Measurements from ENCODE around the gene GPR153. TPM values are rescaled to one million over a fixed set of nuclear protein-coding genes. Genes with fewer than 3 reads are reported as not detected.

Gene GPR153
- total and polyA plus RNA-seq, 5 donors from 2014 or later, result 0.15 TPM; not detected in 4

DNA sequence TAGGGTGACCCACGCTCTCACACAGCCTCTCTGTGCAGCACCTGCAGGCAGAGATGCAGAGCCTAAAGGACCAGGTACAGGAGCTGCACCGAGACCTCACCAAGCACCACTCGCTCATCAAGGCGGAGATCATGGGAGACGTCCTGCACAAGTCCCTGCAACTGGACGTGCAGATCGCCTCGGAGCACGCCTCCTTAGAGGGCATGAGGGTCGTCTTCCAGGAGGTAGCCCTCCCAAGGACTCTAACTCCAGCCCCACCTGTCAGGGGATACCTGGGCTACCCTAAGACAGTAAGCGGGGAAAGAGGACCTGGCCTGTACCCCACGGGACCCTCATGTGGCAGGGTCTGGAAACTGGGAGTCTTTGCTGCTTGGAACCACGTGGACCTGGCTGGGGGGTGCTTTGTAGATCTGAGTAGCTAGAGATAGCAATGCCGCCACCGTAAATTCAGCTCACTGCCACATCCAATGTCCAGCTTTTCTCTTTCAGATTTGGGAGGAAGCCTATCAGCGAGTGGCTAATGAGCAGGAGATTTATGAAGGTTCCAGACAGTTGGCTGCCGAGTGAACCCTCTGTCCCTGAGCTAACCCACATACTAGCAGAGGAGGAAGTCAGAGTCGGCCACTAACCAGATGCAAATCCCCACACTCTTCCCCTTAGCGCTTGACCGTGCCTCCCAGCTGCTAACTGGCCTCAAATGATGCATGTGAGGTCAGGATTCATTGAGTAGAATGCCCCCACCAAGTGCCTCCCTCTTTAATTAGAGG is 48.5 kb downstream of the GPR153 start:
- H3K36me3 Mint-ChIP-seq, result no peaks in the 10 kb centered on the region
- Histone ChIP-seq H3K27ac (ENCODE audit: insufficient read depth, low read length, poor library complexity, severe bottlenecking) (no peak overlapping the region), H3K9me3 (ENCODE audit: control insufficient read depth in 2 of 2, low read length in 2 of 2) (no peaks in the 10 kb centered on the region), H3K4me1 (ENCODE audit: control insufficient read depth, insufficient read depth, low read length, poor library complexity, severe bottlenecking) (peaks cover 15% of the 10 kb centered on the region), H3K4me3 (ENCODE audit: low read depth, low read length) (no peak overlapping the region), H3K36me3 (ENCODE audit: control insufficient read depth, insufficient read depth, low read length) (no peaks in the 10 kb centered on the region), H3K27me3 (ENCODE audit: control insufficient read depth, insufficient read depth, low read length) (peaks cover 2% of the 10 kb centered on the region)
- DNase-seq, result no peak
- peaks cover 17% of the 10 kb centered on the region for H3K27me3 Mint-ChIP-seq
- peaks cover 0 to 10% (median 2%) of the 10 kb centered on the region in 4 donors for H3K4me1 Mint-ChIP-seq
- H3K9me3 Mint-ChIP-seq, result no peaks in the 10 kb centered on the region
- H3K27ac Mint-ChIP-seq, result no peak overlapping the region
- ATAC-seq (ENCODE audit: low read depth in 2 of 2), result no peak
- H3K4me3 Mint-ChIP-seq, result peak overlapping the region in 1 of 4 donors; percentile 43

GRCh38 chr1:6211731-6212130 is 49.2 kb downstream of the GPR153 start:
- peaks cover 20% of the 10 kb centered on the region for H3K4me1 ChIP-seq (ENCODE audit: control insufficient read depth, insufficient read depth, low read length, poor library complexity, severe bottlenecking)
- peaks cover 0 to 12% (median 2%) of the 10 kb centered on the region in 4 donors for H3K4me1 Mint-ChIP-seq
- no peak overlapping the region for H3K27ac ChIP-seq (ENCODE audit: insufficient read depth, low read length, poor library complexity, severe bottlenecking)
- H3K27me3 Mint-ChIP-seq, result peaks cover 24% of the 10 kb centered on the region
- H3K4me3 ChIP-seq (ENCODE audit: low read depth, low read length), result no peak overlapping the region
- no peak for DNase-seq
- peaks cover 2% of the 10 kb centered on the region for H3K27me3 ChIP-seq (ENCODE audit: control insufficient read depth, insufficient read depth, low read length)
- H3K27ac Mint-ChIP-seq, result no peak overlapping the region
- no peaks in the 10 kb centered on the region for H3K9me3 ChIP-seq (ENCODE audit: control insufficient read depth in 2 of 2, low read length in 2 of 2)
- H3K36me3 Mint-ChIP-seq, result no peaks in the 10 kb centered on the region
- H3K36me3 ChIP-seq (ENCODE audit: control insufficient read depth, insufficient read depth, low read length), result no peaks in the 10 kb centered on the region
- ATAC-seq (ENCODE audit: low read depth in 2 of 2), result no peak
- H3K4me3 Mint-ChIP-seq, result peak overlapping the region in 1 of 4 donors; percentile 43
- no peaks in the 10 kb centered on the region for H3K9me3 Mint-ChIP-seq

DNA sequence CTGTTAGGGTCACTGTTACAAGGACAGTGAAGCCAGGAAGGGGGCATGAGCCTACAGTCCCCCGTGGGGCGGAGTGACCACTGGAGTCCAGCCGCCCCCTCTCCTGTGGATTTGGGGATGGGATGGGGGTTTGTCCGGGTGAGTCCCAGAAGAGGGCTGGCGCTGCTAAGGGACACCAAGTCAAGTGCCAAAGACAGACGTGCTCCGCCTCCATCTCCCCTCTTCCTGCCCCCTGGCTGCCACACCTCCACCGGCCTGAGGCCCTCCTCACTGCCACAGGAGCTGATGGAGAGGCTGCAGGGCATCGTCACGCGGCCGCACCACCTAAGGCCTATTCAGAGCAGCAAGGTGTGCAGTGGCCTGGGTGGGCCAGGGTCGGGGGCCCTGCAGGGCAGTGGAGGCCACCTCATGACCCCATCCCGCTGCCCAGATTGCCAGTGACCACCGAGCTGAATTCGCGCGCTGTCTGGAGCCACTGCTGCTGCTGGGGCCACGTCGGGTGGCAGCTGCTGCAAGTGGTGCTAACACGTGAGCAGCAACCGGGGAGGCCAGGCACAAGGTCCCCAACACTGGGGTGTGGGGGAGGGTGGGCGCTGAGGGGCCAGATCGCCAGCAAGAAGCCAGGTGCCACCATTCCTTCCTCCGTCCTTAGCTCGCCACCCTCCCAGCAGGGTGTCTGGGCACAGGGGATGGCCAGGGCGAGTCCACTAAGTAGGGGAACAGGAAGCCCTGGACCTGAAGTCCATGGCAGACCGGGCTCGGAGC is 50.1 kb downstream of the GPR153 start:
- no peaks in the 10 kb centered on the region for H3K36me3 ChIP-seq (ENCODE audit: control insufficient read depth, insufficient read depth, low read length)
- no peak for DNase-seq
- H3K4me3 ChIP-seq (ENCODE audit: low read depth, low read length), result no peak overlapping the region
- Mint-ChIP-seq H3K4me3 (no peak overlapping the region), H3K36me3 (no peaks in the 10 kb centered on the region), H3K27me3 (peaks cover 26% of the 10 kb centered on the region), H3K4me1 (peaks cover 0 to 15% (median 2%) of the 10 kb centered on the region in 4 donors), H3K9me3 (no peaks in the 10 kb centered on the region), H3K27ac (no peak overlapping the region)
- ATAC-seq (ENCODE audit: low read depth in 2 of 2), result no peak
- no peaks in the 10 kb centered on the region for H3K9me3 ChIP-seq (ENCODE audit: control insufficient read depth in 2 of 2, low read length in 2 of 2)
- peaks cover 2% of the 10 kb centered on the region for H3K27me3 ChIP-seq (ENCODE audit: control insufficient read depth, insufficient read depth, low read length)
- no peak overlapping the region for H3K27ac ChIP-seq (ENCODE audit: insufficient read depth, low read length, poor library complexity, severe bottlenecking)
- H3K4me1 ChIP-seq (ENCODE audit: control insufficient read depth, insufficient read depth, low read length, poor library complexity, severe bottlenecking), result peaks cover 30% of the 10 kb centered on the region

DNA sequence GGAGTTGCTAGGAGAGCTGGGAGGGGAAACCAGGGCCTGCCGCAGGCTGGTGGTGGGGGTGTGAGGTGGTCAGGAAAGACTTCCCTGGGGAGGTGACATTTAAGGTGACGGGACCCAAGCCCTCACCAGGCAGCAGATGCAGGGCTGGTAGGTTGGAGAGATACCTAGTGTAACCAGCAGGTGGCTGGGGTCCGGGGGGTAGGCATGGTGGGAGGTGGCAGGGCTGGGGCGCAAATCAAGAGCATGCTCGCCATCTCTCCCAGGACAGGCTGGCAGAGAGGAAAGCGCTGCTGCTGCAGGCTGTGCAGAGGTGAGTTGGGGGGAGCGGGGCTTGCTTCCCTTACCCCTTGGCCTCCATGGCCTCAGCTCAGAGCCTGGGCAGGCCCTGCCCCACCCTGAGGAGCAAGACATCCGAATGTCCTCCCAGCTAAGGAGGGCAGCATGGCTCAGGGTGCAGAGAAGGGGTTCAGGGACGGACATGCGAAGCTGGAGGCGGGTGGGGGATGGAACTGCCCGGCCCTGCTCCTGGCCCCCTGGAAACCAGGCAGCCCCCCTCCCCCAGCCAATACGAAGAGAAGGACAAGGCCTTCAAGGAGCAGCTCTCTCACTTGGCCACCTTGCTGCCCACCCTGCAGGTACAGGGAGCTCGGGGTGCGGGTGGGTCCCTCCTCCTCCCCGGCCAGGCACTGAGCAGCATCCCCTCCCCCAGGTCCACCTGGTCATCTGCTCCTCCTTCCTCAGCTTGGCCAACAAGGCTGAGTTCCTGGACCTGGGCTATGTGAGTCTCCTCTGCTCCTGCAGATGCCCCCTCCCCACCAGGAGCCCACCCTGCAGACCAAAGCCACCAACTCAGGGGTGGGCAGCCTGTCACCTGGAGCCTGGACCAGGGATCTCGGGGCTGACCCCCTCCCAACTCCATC is 51.0 kb downstream of the GPR153 start:
- H3K27ac Mint-ChIP-seq, result no peak overlapping the region
- DNase-seq, result peak in 2 of 3 donors; percentile 18 to 24

DNA sequence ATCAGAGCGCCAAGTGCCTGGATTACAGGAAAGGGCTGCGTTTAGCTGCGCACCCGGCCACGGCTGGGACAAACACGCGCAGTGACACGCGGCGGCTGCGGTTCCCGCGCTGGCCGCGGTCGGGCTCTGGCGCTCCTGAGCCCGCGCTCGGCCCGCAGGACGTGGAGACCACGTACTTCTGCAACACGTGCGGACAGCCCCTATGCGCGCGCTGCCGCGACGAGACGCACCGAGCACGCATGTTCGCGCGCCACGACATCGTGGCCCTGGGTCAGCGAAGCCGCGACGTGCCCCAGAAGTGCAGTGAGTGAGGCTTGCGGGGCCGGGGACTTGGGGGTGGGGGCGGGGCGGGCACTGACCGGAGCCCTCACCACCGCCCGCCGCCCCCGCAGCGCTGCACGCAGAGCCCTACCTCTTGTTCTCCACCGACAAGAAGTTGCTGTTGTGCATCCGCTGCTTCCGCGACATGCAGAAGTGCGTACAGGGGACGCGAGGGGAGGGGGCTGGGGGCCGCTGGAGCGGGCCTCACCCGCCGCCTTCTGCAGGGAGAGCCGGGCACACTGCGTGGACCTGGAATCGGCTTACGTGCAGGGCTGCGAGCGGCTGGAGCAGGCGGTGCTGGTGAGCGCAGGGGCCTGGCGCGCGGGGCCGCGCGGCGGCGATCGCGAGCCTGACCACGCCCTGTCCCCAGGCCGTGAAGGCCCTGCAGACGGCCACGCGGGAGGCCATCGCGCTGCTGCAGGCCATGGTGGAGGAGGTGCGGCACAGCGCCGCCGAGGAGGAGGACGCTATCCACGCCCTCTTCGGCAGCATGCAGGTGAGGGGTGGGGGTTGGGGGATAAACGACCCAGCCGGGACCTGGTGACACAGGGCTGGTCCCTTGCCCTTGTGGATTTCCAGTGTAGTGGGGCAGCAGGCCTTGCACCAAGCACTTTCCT is 51.9 kb downstream of the GPR153 start:
- Mint-ChIP-seq H3K4me3 (peak overlapping the region in 3 of 4 donors; percentile 39 to 58 (median 46)), H3K9me3 (no peaks in the 10 kb centered on the region), H3K27me3 (peaks cover 31% of the 10 kb centered on the region), H3K4me1 (peaks cover 0 to 20% (median 5%) of the 10 kb centered on the region in 4 donors), H3K27ac (no peak overlapping the region), H3K36me3 (no peaks in the 10 kb centered on the region)
- Histone ChIP-seq H3K4me1 (ENCODE audit: control insufficient read depth, insufficient read depth, low read length, poor library complexity, severe bottlenecking) (peaks cover 41% of the 10 kb centered on the region), H3K27me3 (ENCODE audit: control insufficient read depth, insufficient read depth, low read length) (peaks cover 2% of the 10 kb centered on the region), H3K36me3 (ENCODE audit: control insufficient read depth, insufficient read depth, low read length) (no peaks in the 10 kb centered on the region), H3K9me3 (ENCODE audit: control insufficient read depth in 2 of 2, low read length in 2 of 2) (no peaks in the 10 kb centered on the region), H3K4me3 (ENCODE audit: low read depth, low read length) (no peak overlapping the region), H3K27ac (ENCODE audit: insufficient read depth, low read length, poor library complexity, severe bottlenecking) (no peak overlapping the region)
- DNase-seq (peak in 1 of 3 donors; percentile 42), ATAC-seq (ENCODE audit: low read depth in 2 of 2) (peak; percentile 32 to 38)

More for the DNA sequence above, 51.0 kb downstream of the GPR153 start:
- Histone ChIP-seq H3K27me3 (ENCODE audit: control insufficient read depth, insufficient read depth, low read length) (peaks cover 2% of the 10 kb centered on the region), H3K4me3 (ENCODE audit: low read depth, low read length) (no peak overlapping the region), H3K4me1 (ENCODE audit: control insufficient read depth, insufficient read depth, low read length, poor library complexity, severe bottlenecking) (peaks cover 38% of the 10 kb centered on the region), H3K9me3 (ENCODE audit: control insufficient read depth in 2 of 2, low read length in 2 of 2) (no peaks in the 10 kb centered on the region), H3K27ac (ENCODE audit: insufficient read depth, low read length, poor library complexity, severe bottlenecking) (no peak overlapping the region), H3K36me3 (ENCODE audit: control insufficient read depth, insufficient read depth, low read length) (no peaks in the 10 kb centered on the region)
- Mint-ChIP-seq H3K36me3 (no peaks in the 10 kb centered on the region), H3K4me3 (peak overlapping the region in 3 of 4 donors; percentile 39 to 46 (median 43)), H3K4me1 (peaks cover 0 to 18% (median 4%) of the 10 kb centered on the region in 4 donors), H3K27me3 (peaks cover 26% of the 10 kb centered on the region), H3K9me3 (no peaks in the 10 kb centered on the region)
- no peak for ATAC-seq (ENCODE audit: low read depth in 2 of 2)

- DNase-seq, result no peak
- Mint-ChIP-seq H3K27ac (no peak overlapping the region), H3K9me3 (no peaks in the 10 kb centered on the region), H3K4me3 (peak overlapping the region in 2 of 4 donors; percentile 26 to 41), H3K4me1 (peaks cover 0 to 20% (median 5%) of the 10 kb centered on the region in 4 donors), H3K36me3 (no peaks in the 10 kb centered on the region), H3K27me3 (peaks cover 24% of the 10 kb centered on the region)
- Histone ChIP-seq H3K27me3 (ENCODE audit: control insufficient read depth, insufficient read depth, low read length) (peaks cover 2% of the 10 kb centered on the region), H3K4me1 (ENCODE audit: control insufficient read depth, insufficient read depth, low read length, poor library complexity, severe bottlenecking) (peaks cover 41% of the 10 kb centered on the region), H3K36me3 (ENCODE audit: control insufficient read depth, insufficient read depth, low read length) (no peaks in the 10 kb centered on the region), H3K27ac (ENCODE audit: insufficient read depth, low read length, poor library complexity, severe bottlenecking) (no peak overlapping the region), H3K9me3 (ENCODE audit: control insufficient read depth in 2 of 2, low read length in 2 of 2) (no peaks in the 10 kb centered on the region), H3K4me3 (ENCODE audit: low read depth, low read length) (no peak overlapping the region)
- no peak for ATAC-seq (ENCODE audit: low read depth in 2 of 2)
These were observed 53.0 kb downstream of the GPR153 start for GRCh38 chr1:6207921-6208320.

Measured in CD4-positive, CD25-positive, alpha-beta regulatory T cell (primary cell).